HepG2 (cell line): ENCODE measurements around the gene FFAR2.
A peak's percentile ranks its signal among the peaks of the same experiment; 100 is the strongest.

ENCODE experiments used
- BCL6 ChIP-seq: IDR thresholded peaks from 2 replicates; pipeline ENCODE4 v1.6.1; 2016; ENCODE audit warnings: missing genetic modification reagents, missing compliant biosample characterization
- NFE2L2 ChIP-seq: fragments of 150-350 bp; IDR thresholded peaks from 2 replicates; pipeline ENCODE4 v1.6.1; 2014; ENCODE audit warnings: low read length
- NFRKB ChIP-seq: fragments of 450-650 bp; IDR thresholded peaks from 2 replicates; pipeline ENCODE4 v1.6.1; 2017
- NR1H2 ChIP-seq: sonication (generic); formaldehyde crosslinking; IDR thresholded peaks from 2 replicates; pipeline ENCODE4 v1.8.1; 2022; ENCODE audit warnings: low read depth, missing genetic modification reagents, borderline replicate concordance
- POLR2A ChIP-seq, 2 experiments: IDR thresholded peaks; 2 replicates each; pipeline ENCODE4 v1.6.1; 2011; ENCODE audit warnings: low read depth in 2 of 2, low read length in 2 of 2, mild to moderate bottlenecking in 1 of 2, moderate library complexity in 1 of 2; ENCODE audit not compliant: insufficient read depth in 1 of 2
- SATB2 ChIP-seq: sonication (generic); formaldehyde crosslinking; IDR thresholded peaks from 2 replicates; pipeline ENCODE4 v1.5.0; 2020; ENCODE audit warnings: missing genetic modification reagents
- SMAD1 ChIP-seq: sonication (generic); formaldehyde crosslinking; IDR thresholded peaks from 2 replicates; pipeline ENCODE4 v1.4.0; 2020; ENCODE audit warnings: missing genetic modification reagents, low read depth, mild to moderate bottlenecking, borderline replicate concordance
- ZNF101 ChIP-seq: sonication (generic); formaldehyde crosslinking; IDR thresholded peaks from 2 replicates; pipeline ENCODE4 v1.4.0; 2020; ENCODE audit warnings: mild to moderate bottlenecking, low read depth, missing genetic modification reagents, borderline replicate concordance
- ZNF3 ChIP-seq: IDR thresholded peaks from 2 replicates; pipeline ENCODE4 v1.7.0; 2017; ENCODE audit warnings: inconsistent platforms
- TF ChIP-seq, protein P1 (sequence below): IDR thresholded peaks from 2 replicates; pipeline ENCODE4 v1.6.1; 2016
- TF ChIP-seq, protein P2 (sequence below): sonication (generic); formaldehyde crosslinking; IDR thresholded peaks from 2 replicates; pipeline ENCODE4 v1.4.0; 2020; ENCODE audit warnings: missing genetic modification reagents, borderline replicate concordance
- TF ChIP-seq, protein P3 (sequence below): sonication (generic); formaldehyde crosslinking; IDR thresholded peaks from 2 replicates; pipeline ENCODE4 v1.4.0; 2020; ENCODE audit warnings: missing genetic modification reagents

DNA sequence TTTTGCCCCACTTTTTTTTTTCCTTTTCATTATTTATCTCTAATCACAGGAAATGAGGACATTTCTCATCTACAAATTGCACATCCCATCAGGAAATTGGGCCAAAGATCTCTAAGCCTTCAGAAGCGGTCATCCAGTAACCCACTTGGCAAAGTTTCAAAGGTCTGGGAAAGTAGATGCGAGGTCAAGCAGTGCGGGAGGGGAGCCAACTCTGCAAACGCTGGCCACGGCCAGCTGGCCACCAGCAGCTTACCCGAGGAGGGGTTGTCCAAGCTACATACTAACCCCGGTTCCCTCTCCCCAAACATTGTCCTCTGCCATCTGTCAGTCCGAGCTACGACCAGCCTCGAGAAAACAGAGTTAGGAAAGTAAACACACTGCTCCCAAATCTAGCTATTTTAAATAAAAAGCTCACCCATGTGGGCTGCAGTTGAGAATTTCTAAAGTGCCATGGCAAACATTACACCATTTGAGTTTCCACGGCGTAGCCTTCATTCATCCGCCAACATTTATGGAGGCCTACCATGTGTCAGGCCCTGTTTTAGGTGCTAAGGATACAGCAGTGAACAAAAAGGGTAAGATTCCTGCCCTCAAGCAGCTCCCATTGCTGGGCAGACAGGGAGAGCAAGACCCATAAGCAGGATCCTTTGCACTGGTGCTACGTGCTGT is 11.5 kb downstream of the FFAR2 start:
- no peak for TF ChIP-seq NFRKB
- no peak for TF ChIP-seq SATB2
- TF ChIP-seq BCL6 (CRISPR knock-in tag) = peak; percentile 67
- TF ChIP-seq POLR2A (IDR thresholded peaks at IDR 0.05; ENCODE audit: insufficient read depth in 1 of 2, low read depth in 2 of 2, low read length in 2 of 2) = peak in 1 of 2 experiments; percentile 46; a peak in 2 of 4 replicates
- TF ChIP-seq ZNF101 = no peak
- TF ChIP-seq NFE2L2 = no peak
- TF ChIP-seq, protein P1, sequence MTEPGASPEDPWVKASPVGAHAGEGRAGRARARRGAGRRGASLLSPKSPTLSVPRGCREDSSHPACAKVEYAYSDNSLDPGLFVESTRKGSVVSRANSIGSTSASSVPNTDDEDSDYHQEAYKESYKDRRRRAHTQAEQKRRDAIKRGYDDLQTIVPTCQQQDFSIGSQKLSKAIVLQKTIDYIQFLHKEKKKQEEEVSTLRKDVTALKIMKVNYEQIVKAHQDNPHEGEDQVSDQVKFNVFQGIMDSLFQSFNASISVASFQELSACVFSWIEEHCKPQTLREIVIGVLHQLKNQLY (CRISPR knock-in tag) = 0 out of 2 replicates have a peak, but pooled peaks have one; percentile 10
- no peak for TF ChIP-seq ZNF3 (CRISPR knock-in tag)
- TF ChIP-seq NR1H2 = no peak
- TF ChIP-seq, protein P2, sequence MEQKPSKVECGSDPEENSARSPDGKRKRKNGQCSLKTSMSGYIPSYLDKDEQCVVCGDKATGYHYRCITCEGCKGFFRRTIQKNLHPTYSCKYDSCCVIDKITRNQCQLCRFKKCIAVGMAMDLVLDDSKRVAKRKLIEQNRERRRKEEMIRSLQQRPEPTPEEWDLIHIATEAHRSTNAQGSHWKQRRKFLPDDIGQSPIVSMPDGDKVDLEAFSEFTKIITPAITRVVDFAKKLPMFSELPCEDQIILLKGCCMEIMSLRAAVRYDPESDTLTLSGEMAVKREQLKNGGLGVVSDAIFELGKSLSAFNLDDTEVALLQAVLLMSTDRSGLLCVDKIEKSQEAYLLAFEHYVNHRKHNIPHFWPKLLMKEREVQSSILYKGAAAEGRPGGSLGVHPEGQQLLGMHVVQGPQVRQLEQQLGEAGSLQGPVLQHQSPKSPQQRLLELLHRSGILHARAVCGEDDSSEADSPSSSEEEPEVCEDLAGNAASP (CRISPR knock-in tag) = 0 out of 2 replicates have a peak, but pooled peaks have one; percentile 11
- TF ChIP-seq, protein P3, sequence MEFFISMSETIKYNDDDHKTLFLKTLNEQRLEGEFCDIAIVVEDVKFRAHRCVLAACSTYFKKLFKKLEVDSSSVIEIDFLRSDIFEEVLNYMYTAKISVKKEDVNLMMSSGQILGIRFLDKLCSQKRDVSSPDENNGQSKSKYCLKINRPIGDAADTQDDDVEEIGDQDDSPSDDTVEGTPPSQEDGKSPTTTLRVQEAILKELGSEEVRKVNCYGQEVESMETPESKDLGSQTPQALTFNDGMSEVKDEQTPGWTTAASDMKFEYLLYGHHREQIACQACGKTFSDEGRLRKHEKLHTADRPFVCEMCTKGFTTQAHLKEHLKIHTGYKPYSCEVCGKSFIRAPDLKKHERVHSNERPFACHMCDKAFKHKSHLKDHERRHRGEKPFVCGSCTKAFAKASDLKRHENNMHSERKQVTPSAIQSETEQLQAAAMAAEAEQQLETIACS = no peak
- TF ChIP-seq SMAD1 (CRISPR knock-in tag) = no peak; the same call in 1 of the 2 replicates
